GM20000 (cell line): ENCODE measurements around the gene ABCD2.
"Not testable (repeated sequence)": the region's sequence is repeated elsewhere in the genome, so short reads cannot be mapped to it uniquely, and the experiment has no call there.

Experiments
- DNase-seq: peaks from one replicate; pipeline ENCODE4 v3.0.0; 2012; ENCODE audit warnings: low spot score
- TF ChIP-seq, protein P1 (sequence below): IDR thresholded peaks from 2 replicates; pipeline ENCODE4 v1.5.1; 2012; ENCODE audit warnings: mild to moderate bottlenecking, control low read depth; ENCODE audit errors: extremely low read depth, missing control alignments

Gene ABCD2

DNA sequence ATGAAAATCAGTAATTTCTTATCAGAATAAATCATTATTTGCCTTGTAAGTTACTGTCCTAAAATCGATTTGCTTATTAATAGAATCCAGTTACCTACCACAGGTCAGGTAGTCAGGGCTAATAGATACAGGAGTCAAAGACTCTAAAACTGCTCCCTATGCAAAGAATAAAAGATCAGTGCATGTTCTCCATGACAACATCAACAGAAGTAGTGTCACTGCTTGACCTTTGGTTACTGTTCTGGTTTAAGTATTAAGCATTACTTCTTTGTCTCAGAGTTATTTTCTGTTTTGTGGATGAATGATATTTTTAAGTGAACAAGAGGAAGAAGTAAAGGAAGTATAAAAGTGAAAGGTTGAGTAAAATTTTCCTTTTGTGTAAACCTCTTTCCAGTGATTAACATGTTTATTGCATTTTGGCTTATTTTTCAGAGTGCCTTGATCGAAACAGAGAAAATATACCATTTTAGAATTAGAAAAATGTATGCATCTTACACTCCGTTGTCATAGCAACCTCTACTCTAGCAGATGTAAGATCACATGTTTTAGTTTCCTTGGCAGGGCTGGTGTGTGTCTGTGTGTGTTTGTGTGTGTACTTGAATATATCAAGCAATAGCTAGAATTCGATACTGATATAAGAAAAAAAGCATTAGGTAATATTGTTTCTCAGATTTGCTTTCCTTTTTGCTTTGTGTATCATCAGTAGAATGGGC, 44.7 kb downstream of the ABCD2 start:
- no peak for DNase-seq
- TF ChIP-seq, protein P1, sequence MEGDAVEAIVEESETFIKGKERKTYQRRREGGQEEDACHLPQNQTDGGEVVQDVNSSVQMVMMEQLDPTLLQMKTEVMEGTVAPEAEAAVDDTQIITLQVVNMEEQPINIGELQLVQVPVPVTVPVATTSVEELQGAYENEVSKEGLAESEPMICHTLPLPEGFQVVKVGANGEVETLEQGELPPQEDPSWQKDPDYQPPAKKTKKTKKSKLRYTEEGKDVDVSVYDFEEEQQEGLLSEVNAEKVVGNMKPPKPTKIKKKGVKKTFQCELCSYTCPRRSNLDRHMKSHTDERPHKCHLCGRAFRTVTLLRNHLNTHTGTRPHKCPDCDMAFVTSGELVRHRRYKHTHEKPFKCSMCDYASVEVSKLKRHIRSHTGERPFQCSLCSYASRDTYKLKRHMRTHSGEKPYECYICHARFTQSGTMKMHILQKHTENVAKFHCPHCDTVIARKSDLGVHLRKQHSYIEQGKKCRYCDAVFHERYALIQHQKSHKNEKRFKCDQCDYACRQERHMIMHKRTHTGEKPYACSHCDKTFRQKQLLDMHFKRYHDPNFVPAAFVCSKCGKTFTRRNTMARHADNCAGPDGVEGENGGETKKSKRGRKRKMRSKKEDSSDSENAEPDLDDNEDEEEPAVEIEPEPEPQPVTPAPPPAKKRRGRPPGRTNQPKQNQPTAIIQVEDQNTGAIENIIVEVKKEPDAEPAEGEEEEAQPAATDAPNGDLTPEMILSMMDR = no peak

DNA sequence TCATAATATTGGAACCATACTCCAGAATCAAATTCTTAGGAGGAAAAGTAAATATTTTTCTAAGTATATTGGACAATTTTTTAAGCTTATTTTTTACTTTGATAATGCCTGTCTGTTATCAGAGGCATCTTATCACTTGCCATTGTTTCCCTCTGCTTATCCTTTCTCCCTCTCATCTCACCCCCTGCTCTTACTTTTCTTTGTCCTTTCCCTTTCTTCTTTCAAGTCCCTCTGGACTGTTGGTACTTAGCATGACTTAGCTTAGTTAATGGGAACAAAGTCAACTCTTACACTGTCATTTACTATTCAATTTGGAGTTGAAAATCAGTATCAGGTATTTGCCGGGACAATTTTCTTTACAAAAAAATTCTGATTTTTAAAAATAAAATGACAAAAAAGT, 45.2 kb downstream of the ABCD2 start:
- DNase-seq = no peak
- TF ChIP-seq, protein P1 = no peak

DNA sequence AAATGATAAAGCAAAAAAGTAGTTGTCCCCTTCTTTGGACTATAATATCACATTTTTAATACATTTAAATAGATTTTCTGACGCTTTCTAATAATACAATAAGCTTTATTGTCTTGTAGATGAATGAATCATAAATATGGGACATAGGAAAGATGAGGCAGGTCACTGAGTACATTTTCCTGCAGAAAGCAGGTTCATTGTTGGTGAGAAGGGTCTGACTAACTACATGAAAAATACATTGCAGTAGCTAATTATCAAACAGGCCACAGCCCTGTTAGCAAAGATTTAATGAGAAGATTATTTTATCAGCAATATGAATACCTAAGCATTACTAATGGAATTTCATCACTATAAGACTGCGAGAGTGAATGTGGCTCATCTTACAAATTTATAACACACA, 45.6 kb downstream of the ABCD2 start:
- TF ChIP-seq, protein P1 = no peak
- no peak for DNase-seq

DNA sequence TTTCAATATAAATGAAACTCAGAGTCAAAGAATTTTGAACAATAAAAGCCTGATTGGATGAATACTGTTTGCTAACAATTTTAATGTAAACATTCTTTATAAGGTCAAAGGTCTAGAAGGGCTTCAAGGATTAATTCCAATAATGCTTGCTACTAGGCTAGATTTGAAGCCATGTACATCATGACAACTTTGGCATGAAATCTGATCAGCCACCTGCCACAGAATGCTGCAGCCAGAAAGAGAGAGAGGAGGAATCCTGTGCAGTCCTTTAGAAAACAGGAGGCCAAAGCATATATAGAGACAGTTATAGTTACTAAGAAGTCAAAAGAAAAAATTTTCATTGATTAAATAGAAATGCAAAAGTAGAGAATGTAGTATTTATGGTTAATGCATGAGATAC, 47.1 kb downstream of the ABCD2 start:
- TF ChIP-seq, protein P1 = no peak
- no peak for DNase-seq

DNA sequence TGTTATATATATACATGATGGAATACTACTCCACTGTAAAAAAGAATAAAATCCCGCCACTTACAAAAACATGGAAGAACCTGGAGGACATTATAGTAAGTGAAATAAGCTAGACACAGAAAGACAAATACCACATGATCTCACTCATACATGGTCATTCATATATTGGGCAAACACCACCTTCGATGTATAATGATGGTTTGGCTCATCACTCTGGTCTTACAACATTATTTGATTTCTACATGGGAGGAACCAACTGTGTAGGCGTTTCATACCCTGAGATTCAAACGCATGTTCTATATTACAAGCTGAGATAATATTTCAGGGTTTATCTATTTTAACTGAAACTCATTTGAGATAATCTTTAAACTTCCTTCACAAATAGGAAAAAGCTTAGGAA, 48.3 kb downstream of the ABCD2 start:
- DNase-seq = no peak
- TF ChIP-seq, protein P1 = no peak

DNA sequence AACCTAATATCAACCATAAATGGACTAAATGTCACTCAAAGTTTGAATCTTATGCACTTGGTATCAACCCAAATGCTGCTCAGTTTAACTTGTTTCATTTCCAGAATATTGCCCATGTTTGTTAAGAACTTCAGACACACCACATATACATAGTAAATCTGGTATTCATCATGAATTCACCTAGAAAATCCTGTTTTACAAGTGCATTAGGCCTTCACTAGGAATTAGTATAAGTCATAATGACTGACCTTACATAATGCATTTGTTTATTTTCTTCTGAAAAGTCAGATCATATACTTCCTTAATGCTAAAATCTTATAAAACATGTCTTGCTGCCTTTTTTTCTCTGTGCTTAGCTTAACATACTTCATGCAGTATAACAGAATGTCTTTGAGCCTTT, 66.1 kb downstream of the ABCD2 start:
- TF ChIP-seq, protein P1 = no peak
- no peak for DNase-seq

DNA sequence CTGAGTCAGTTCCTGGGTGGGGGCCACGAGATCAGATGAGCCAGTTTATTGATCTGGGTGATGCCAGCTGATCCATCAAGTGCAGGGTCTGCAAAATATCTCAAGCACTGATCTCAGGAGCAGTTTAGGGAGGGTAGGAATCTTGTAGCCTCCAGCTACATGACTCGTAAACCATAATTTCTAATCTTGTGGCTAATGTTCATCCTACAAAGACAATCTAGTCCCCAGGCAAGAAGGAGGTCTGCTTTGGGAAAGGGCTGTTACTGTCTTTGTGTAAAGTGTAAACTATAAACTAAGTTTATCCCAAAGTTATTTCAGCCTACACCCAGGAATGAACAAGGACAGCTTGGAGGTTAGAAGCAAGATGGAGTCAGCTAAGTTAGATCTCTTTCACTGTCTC, 75.4 kb downstream of the ABCD2 start:
- DNase-seq = not testable (repeated sequence)

DNA sequence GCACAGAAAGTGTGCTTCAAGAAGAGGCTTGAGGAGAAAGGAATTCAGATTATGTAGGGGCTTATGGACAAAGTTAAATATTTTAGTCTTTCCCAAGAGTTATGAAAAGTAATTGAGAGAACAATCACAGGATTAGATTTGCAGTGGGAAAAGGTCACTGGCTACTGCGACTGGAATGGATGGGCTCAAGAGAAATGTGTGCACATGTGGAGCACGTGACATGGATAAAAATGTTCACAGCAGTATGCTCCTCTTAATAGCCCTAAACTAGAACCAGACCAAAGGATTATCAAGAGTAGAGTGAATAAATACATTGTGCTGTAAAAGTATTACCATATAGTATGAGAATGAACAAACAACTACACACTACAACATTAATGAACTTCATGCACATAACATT, 78.1 kb downstream of the ABCD2 start:
- TF ChIP-seq, protein P1 = no peak
- no peak for DNase-seq
